GM18520 (cell line): ENCODE results near the gene OPRD1.
"Not testable (repeated sequence)": the region's sequence is repeated elsewhere in the genome, so short reads cannot be mapped to it uniquely, and the experiment has no call there.

Experiments
- ATAC-seq: cut with Tn5 transposase; IDR thresholded peaks from one replicate; pipeline ENCODE4 v1.9.1; 2021; ENCODE audit not compliant: unreplicated experiment

OPRD1 gene

DNA sequence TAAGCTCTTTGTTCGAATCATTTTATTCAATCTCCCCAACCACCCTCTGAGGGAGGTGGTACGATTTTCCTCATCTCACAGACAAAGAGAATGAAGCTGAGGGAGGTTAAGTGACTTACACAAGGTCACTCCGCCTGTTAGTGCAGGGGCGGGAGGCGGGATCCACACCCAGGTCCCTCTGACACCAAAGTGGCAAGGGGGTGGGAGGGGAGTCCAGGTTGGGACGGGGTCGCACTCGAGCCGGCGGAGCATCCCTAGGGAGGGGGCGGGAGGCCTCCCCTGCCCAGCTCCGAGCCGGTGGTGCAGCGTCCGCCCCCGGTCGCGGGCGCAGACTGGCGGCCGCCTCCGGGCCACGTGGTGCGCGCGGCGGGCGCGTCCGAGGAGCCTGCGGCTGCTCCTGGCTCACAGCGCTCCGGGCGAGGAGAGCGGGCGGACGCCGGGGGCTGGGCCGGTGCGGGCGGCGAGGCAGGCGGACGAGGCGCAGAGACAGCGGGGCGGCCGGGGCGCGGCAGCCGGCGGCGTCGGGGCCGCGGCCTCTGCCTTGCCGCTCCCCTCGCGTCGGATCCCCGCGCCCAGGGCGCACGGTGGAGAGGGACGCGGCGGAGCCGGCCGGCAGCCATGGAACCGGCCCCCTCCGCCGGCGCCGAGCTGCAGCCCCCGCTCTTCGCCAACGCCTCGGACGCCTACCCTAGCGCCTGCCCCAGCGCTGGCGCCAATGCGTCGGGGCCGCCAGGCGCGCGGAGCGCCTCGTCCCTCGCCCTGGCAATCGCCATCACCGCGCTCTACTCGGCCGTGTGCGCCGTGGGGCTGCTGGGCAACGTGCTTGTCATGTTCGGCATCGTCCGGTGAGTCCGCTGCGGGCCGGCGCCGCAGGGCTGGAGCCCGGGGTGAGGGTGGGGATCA, at the start of gene OPRD1:
Gene OPRD1, plus strand, starts transcription at position 405 of the 903 bp plus-strand sequence. Its CDS starts 214 bp downstream, at position 619.
- ATAC-seq, result no peak

GRCh38 chr1:28766532-28767183, 45.3 kb upstream of the OPRD1 start:
- ATAC-seq, result no peak

GRCh38 chr1:28770601-28771165, 41.3 kb upstream of the OPRD1 start:
- ATAC-seq, result no peak

DNA sequence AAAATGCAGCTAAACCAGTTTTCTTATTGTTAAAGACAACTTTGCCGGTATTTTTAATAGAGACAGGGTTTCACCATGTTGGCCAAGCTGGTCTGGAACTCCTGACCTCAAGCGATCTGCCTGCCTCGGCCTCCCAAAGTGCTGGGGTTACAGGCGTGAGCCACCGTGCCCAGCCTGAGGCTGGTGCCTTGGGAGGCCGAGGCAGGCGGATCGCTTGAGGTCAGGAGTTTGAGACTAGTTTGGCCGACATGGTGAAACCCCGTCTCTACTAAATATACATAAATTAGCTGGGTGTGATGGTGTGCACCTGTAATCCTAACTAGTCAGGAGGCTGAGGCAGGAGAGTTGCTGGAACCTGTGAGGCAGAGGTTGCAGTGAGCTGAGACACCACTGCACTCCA, 40.0 kb upstream of the OPRD1 start:
- not testable (repeated sequence) for ATAC-seq

- ATAC-seq, result no peak
These were observed 38.9 kb upstream of the OPRD1 start for GRCh38 chr1:28773105-28773504.

GRCh38 chr1:28775121-28775942, 36.6 kb upstream of the OPRD1 start:
- no peak for ATAC-seq

GRCh38 chr1:28776341-28776740, 35.6 kb upstream of the OPRD1 start:
- no peak for ATAC-seq

DNA sequence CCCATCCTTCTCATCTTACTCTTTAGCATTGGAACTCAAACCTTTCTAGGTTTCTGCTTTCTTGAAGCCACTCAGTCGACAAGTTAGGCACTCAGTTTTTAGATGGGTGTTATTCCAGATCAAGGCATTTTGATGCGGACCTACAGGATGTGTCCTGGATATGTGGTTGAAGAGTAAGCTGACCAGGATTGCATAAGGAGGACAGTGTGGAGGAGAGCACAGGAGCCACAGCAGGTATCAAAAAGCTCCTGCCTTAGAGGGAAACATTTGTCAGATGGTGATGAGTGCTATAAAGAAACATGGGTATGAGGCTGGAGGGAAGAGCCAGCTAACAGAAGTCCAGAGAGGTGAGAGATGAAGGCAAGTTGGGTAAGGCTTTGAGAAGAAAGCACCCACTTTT, 33.9 kb upstream of the OPRD1 start:
- no peak for ATAC-seq

GRCh38 chr1:28779751-28780408, 32.1 kb upstream of the OPRD1 start:
- no peak for ATAC-seq

GRCh38 chr1:28781305-28781704, 30.7 kb upstream of the OPRD1 start:
- ATAC-seq, result no peak

- ATAC-seq, result no peak
These were observed 30.0 kb upstream of the OPRD1 start for GRCh38 chr1:28782011-28782410.

DNA sequence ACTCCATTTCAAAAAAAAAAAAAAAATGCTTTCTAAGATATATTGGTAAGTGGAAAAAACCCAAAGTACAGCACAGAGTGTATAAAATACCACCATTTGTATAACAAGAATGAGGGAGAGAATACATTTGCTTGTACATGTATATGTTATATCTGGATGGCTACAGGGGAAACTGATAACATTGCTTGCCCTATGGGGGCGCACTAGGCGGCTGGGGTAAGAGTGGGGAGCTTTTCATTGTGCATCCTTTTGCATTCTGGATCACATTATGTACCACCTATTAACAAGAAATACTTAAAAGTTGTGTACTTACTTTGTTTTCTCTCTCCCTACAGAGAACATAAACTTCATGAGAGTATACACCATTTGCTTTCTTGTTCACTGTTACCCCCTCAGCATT, 28.6 kb upstream of the OPRD1 start:
- ATAC-seq, result no peak

DNA sequence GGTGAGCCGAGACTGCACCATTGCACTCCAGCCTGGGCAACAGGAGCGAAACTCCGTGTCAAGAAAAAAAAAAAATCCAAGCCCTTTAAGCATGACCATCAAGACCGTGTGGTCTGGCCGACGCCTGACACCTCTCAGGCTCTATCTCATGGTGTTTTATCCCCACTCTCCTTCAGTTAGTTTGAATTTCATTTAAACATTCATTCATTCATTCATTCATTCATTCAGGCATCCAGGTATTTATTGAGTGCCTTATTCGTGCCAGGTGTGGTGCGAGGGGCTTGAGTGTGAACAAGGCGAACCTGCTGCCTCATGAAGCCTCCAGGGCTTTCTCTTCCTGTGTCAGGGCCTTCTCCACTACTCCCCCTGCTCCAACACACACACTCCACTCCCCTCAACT, 22.6 kb upstream of the OPRD1 start:
- ATAC-seq, result no peak

- no peak for ATAC-seq
These were observed 22.2 kb upstream of the OPRD1 start for GRCh38 chr1:28789816-28790215.

GRCh38 chr1:28790377-28791035, 21.5 kb upstream of the OPRD1 start:
- ATAC-seq, result no peak

DNA sequence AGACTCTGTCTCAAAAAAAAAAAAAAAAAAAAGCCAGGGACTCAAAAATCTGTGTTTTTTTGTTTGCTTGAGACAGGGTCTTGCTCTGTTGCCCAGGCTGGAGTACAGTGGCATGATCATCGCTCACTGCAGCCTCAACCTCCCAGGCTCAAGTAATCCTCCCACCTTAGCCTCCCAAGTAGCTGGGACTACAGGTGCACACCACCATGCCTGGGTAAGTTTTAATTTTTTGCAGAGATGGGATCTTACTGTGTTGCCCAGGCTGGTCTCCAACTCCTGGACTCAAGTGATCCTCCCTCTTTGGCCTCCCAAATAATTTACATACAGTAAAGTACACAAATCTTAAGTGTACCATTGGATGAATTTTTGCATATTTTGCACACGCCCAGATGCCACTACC, 20.0 kb upstream of the OPRD1 start:
- not testable (repeated sequence) for ATAC-seq

- no peak for ATAC-seq
These were observed 19.3 kb upstream of the OPRD1 start for GRCh38 chr1:28792644-28793121.

- not testable (repeated sequence) for ATAC-seq
These were observed 17.4 kb upstream of the OPRD1 start for GRCh38 chr1:28794582-28794981.

- ATAC-seq, result no peak
These were observed 15.4 kb upstream of the OPRD1 start for GRCh38 chr1:28796352-28797211.
